ENCODE results near the gene CLEC9A.

The CLEC9A gene

GRCh38 chr12:10058387-10058786 lies 27.9 kb downstream of the CLEC9A start:
- no peak for TF ChIP-seq SIN3A (IDR thresholded peaks at IDR 0.05; ENCODE audit: borderline replicate concordance, insufficient read depth, low read length)
- no peak for TF ChIP-seq FOXP2 (optimal IDR thresholded peaks at IDR 0.05; ENCODE audit: borderline replicate concordance, extremely low read depth, extremely low read length, insufficient read depth)
- no peak for TF ChIP-seq TAF1 (IDR thresholded peaks at IDR 0.05; ENCODE audit: borderline replicate concordance, insufficient read depth, low read length)
- no peak for TF ChIP-seq POLR2AphosphoS5 (IDR thresholded peaks at IDR 0.05; ENCODE audit: low read depth, low read length)

GRCh38 chr12:10065241-10065640 lies 34.8 kb downstream of the CLEC9A start:
- TF ChIP-seq REST (IDR thresholded peaks at IDR 0.05; ENCODE audit: insufficient read depth in 1 of 2, low read depth in 2 of 2, low read length in 2 of 2) (no peak), FOXP2 (optimal IDR thresholded peaks at IDR 0.05; ENCODE audit: borderline replicate concordance, extremely low read depth, extremely low read length, insufficient read depth) (no peak), TAF1 (IDR thresholded peaks at IDR 0.05; ENCODE audit: borderline replicate concordance, insufficient read depth, low read length) (no peak), SIN3A (IDR thresholded peaks at IDR 0.05; ENCODE audit: borderline replicate concordance, insufficient read depth, low read length) (no peak), POLR2AphosphoS5 (IDR thresholded peaks at IDR 0.05; ENCODE audit: low read depth, low read length) (no peak)

GRCh38 chr12:10067264-10067663 lies 36.8 kb downstream of the CLEC9A start:
- TF ChIP-seq SIN3A (IDR thresholded peaks at IDR 0.05; ENCODE audit: borderline replicate concordance, insufficient read depth, low read length): no peak
- TF ChIP-seq TAF1 (IDR thresholded peaks at IDR 0.05; ENCODE audit: borderline replicate concordance, insufficient read depth, low read length): no peak
- no peak for TF ChIP-seq POLR2AphosphoS5 (IDR thresholded peaks at IDR 0.05; ENCODE audit: low read depth, low read length)
- no peak for TF ChIP-seq REST (IDR thresholded peaks at IDR 0.05; ENCODE audit: insufficient read depth in 1 of 2, low read depth in 2 of 2, low read length in 2 of 2)
- no peak for TF ChIP-seq FOXP2 (optimal IDR thresholded peaks at IDR 0.05; ENCODE audit: borderline replicate concordance, extremely low read depth, extremely low read length, insufficient read depth)

GRCh38 chr12:10067942-10068341 lies 37.5 kb downstream of the CLEC9A start:
- no peak for TF ChIP-seq POLR2AphosphoS5 (IDR thresholded peaks at IDR 0.05; ENCODE audit: low read depth, low read length)
- TF ChIP-seq FOXP2 (optimal IDR thresholded peaks at IDR 0.05; ENCODE audit: borderline replicate concordance, extremely low read depth, extremely low read length, insufficient read depth): no peak
- TF ChIP-seq SIN3A (IDR thresholded peaks at IDR 0.05; ENCODE audit: borderline replicate concordance, insufficient read depth, low read length): no peak
- no peak for TF ChIP-seq TAF1 (IDR thresholded peaks at IDR 0.05; ENCODE audit: borderline replicate concordance, insufficient read depth, low read length)
- no peak for TF ChIP-seq REST (IDR thresholded peaks at IDR 0.05; ENCODE audit: insufficient read depth in 1 of 2, low read depth in 2 of 2, low read length in 2 of 2)

GRCh38 chr12:10068644-10069043 lies 38.2 kb downstream of the CLEC9A start:
- TF ChIP-seq REST (IDR thresholded peaks at IDR 0.05; ENCODE audit: insufficient read depth in 1 of 2, low read depth in 2 of 2, low read length in 2 of 2) (no peak), TAF1 (IDR thresholded peaks at IDR 0.05; ENCODE audit: borderline replicate concordance, insufficient read depth, low read length) (no peak), SIN3A (IDR thresholded peaks at IDR 0.05; ENCODE audit: borderline replicate concordance, insufficient read depth, low read length) (no peak), FOXP2 (optimal IDR thresholded peaks at IDR 0.05; ENCODE audit: borderline replicate concordance, extremely low read depth, extremely low read length, insufficient read depth) (no peak), POLR2AphosphoS5 (IDR thresholded peaks at IDR 0.05; ENCODE audit: low read depth, low read length) (no peak)

All from PFSK-1 (cell line).